GM19025 (cell line): ENCODE results near the gene LAS1L.
A peak's percentile ranks its signal among the peaks of the same experiment; 100 is the strongest.
"Not testable (repeated sequence)": the region's sequence is repeated elsewhere in the genome, so short reads cannot be mapped to it uniquely, and the experiment has no call there.

Experiments
- ATAC-seq: cut with Tn5 transposase; IDR thresholded peaks from one replicate; pipeline ENCODE4 v1.9.1; 2021; ENCODE audit warnings: mild to moderate bottlenecking, low read depth, moderate library complexity; ENCODE audit not compliant: unreplicated experiment

LAS1L gene

GRCh38 chrX:65534450-65535292, at the start of gene LAS1L:
LAS1L (minus strand) TSS chrX:65534787; CDS start chrX:65534715, 72 bp downstream.
- peak; percentile 100 for ATAC-seq

- ATAC-seq = no peak
Observed at GRCh38 chrX:65582450-65583082, 48.0 kb upstream of the LAS1L start.

- ATAC-seq = no peak
Observed at GRCh38 chrX:65581661-65582339, 47.2 kb upstream of the LAS1L start.

GRCh38 chrX:65578346-65578745, 43.8 kb upstream of the LAS1L start:
- ATAC-seq = no peak

GRCh38 chrX:65576160-65576559, 41.6 kb upstream of the LAS1L start:
- ATAC-seq = peak; percentile 61

GRCh38 chrX:65575022-65575421, 40.4 kb upstream of the LAS1L start:
- ATAC-seq = no peak

- no peak for ATAC-seq
Observed at GRCh38 chrX:65574356-65574755, 39.8 kb upstream of the LAS1L start.

- ATAC-seq = no peak
Observed at GRCh38 chrX:65572971-65573370, 38.4 kb upstream of the LAS1L start.

- ATAC-seq = not testable (repeated sequence)
Observed at GRCh38 chrX:65562850-65563249, 28.3 kb upstream of the LAS1L start.

- no peak for ATAC-seq
Observed at GRCh38 chrX:65551489-65552339, 17.1 kb upstream of the LAS1L start.

- no peak for ATAC-seq
Observed at GRCh38 chrX:65551086-65551485, 16.5 kb upstream of the LAS1L start.

- ATAC-seq = no peak
Observed at GRCh38 chrX:65545456-65545855, 10.9 kb upstream of the LAS1L start.

- no peak for ATAC-seq
Observed at GRCh38 chrX:65537229-65537628, 2.6 kb upstream of the LAS1L start.

- ATAC-seq = no peak
Observed at GRCh38 chrX:65536291-65536690, 1.7 kb upstream of the LAS1L start.

- ATAC-seq = no peak
Observed at GRCh38 chrX:65532016-65532415, 2.6 kb downstream of the LAS1L start.

- ATAC-seq = no peak
Observed at GRCh38 chrX:65528705-65529340, 5.8 kb downstream of the LAS1L start.

- ATAC-seq = no peak
Observed at GRCh38 chrX:65528293-65528692, 6.3 kb downstream of the LAS1L start.

- ATAC-seq = no peak
Observed at GRCh38 chrX:65524139-65524538, 10.4 kb downstream of the LAS1L start.

- ATAC-seq = no peak
Observed at GRCh38 chrX:65522739-65523372, 11.7 kb downstream of the LAS1L start.
